NCI-H1694 (cell line): ENCODE results near the gene RPS14.

ENCODE experiments used
- DNase-seq: peaks from one replicate; lab custom pipeline; 2025; lab: John Stamatoyannopoulos, UW

The RPS14 gene

DNA sequence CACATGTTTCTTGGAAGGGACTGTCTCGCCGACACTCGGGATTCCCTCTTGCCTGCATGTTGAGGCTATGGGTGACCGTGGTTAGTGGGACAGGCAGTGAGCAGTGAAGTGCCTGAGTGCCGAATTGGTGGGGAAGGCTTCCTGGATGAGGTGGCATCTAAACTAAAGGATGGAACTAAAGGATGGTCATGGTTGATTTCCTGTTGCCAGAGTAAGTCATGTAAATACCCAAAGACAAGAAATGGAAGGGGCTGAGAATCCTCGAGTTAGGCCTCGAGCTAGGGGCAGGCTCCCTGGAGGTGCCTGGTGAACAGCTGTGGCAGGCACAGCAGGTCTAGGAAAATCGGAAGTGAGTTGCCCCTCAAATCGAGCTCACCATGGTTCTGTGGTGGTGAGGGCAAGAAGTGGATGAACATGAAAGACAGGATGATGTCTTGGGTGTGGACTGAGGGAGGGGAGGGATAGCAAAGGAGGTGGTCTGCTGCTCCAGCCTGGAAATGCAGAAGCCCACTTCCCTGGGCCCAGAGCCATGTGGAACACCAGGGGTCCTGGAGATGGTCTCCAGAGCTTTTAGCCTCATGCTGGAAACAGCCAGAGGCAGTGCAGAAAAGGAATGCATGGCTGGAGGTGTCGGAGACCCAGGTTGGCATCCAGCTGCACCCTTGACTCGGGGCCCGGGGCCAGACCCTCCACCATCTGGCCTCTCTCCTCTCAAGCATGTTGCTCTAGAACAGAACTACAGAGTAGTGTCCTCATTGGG is 49.0 kb downstream of the RPS14 start:
- no peak for DNase-seq

DNA sequence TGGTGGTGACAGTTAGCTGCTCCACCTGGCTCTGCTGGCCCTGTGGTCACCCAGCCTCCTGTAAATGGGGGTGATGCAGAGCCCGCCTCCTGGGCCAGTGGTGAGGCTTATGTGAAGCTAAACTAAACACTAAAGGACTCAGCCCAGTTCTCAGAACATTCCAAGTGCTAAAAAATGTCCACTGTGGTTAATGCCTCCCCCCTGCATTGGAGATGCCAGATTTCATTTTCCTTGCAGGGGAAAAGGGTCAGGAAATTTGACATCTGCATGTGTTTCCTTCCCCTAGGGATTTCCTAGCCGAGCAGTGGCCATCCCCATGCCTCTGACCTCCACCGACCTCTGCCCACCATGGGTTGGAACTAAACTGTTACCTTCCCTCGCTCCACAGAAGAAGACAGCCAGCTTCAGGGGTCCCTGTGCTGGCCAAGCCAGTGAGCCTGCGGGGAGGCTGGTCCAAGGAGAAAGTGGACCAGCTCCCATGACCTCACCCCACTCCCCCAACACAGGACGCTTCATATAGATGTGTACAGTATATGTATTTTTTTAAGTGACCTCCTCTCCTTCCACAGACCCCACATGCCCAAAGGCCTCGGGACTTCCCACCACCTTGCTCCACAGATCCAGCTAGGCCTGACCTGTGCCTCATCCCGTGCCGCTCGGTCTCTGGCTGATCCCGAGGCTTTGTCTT is 49.9 kb downstream of the RPS14 start:
- DNase-seq: no peak

DNA sequence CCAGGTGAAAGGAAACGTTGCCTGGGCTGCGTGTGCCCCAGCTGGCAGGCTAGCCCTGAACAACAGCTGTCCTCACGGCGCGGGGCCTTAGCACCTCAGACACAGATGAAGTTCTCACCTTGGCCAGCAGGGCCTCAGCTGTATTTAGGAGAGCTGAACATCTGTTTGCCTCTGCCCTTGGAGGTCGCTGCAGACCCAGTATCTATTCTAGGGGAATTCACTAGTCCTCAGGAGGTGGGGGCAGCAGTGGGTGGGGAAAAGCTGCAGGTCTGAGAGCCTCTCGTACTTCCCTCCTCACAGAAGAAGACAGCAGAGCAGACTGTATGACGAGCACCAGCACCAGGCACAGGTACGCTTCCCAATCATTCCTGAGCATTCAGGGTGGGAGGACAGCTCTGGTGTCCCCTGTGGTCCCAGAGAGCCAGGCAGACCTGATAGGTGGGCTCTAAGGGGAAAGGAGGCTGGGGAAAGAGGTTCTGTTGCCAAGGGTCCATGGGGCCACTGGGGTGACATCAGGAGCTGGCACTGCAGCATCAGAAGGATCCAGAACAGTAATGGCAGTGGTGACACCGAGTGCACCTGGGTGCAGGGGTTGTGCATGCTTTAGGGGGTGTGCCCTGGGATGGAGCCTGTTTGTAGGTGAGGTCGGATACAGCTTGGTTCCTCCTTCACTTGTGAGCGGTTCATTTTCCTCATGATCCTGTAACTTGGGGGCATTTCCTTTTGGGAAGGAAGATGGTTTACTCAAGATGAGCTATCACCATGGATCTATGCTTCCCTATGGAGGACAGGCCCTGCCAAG is 50.6 kb downstream of the RPS14 start:
- no peak for DNase-seq

DNA sequence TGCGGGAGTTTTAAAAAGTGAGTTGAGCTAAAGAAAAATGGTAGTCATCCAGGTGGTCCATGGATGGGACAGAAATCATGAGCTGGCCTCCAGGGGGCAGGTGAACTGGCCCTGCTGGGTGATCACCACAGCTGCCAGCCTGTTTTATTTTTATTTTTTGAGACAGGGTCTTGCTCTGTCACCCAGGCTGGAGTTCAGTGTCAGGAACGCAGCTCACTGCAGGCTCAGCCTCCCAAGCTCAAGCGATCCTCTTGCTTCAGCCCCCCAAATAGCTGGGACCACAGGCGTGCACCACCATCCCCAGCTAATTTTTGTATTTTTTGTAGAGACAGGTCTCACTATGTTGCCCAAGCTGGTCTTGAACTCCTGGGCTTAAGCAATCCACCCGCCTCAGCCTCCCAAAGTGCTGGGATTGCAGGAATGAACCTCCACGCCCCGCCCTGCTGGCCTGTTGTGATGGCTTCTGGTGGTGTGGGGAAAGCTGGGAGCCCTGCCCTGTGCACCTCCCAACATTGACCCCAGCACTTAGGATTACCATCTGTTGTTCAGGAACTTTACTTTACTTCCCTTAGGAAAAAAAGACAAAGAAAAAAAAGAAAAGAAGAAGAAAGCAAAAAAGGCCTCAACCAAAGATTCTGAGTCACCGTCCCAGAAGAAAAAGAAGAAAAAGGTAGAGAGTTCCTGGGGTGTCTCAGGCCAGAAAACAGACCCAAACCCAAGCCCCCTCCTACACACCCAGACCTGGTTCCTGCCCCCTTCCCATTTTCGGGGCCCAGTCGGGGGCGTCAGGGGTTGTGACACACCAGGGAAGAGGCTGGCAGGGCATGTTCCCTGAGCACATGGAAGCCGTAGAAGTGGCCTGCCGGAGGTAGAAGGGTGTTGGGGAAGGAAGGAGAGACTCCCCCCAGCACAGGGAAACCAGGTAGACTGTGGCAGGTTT is 51.5 kb downstream of the RPS14 start:
- no peak for DNase-seq

DNA sequence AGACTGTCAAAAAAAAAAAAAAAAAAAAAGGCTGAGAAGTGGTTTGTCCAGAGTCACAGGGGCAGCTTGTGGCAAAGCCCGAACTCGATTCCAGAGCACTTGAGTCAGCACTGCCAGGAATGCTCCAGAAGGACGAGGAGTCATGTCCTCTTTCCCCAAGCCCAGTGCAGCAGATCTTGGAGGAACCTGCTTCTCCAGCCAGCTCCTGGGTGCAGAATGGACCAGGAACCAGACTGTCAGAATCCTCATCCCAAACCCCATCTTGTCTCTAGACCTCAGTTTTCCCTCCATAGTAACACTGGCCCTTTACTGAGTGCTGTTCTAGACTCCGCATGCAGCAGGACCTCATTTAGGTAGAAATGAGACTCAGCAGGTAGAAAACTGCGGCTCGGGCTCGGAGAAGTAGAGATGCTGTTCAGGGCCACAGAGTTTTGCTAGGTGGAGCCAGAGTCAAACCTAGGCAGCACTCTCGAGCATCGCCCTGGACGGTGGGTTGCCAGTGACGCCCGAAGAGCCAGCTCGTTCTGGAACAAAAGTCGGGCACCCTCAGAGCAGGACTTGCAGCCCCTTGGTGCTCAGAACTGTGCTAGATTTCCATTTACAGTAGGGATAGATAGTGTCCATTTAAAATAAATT is 52.3 kb downstream of the RPS14 start:
- DNase-seq: no peak

DNA sequence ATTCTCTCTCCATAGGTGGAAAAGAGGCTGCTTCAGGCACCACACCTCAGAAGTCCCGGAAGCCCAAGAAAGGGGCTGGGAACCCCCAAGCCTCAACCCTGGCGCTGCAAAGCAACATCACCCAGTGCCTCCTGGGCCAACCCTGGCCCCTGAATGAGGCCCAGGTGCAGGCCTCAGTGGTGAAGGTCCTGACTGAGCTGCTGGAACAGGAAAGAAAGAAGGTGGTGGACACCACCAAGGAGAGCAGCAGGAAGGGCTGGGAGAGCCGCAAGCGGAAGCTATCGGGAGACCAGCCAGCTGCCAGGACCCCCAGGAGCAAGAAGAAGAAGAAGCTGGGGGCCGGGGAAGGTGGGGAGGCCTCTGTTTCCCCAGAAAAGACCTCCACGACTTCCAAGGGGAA is 53.3 kb downstream of the RPS14 start:
- no peak for DNase-seq

DNA sequence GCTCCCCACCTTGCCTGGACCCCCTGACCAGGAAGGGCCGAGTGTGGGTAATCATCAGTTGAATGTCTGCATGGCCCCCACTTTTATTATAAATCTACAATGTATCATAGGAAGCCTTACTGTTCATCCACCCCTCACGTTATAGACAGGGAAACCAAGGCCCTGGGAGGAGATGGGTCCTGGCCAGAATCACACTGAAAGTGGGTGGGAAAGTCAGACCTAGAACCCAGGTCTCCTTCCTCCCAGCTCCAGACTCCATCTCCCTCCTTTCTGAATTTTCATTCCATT is 53.9 kb downstream of the RPS14 start:
- DNase-seq: no peak

DNA sequence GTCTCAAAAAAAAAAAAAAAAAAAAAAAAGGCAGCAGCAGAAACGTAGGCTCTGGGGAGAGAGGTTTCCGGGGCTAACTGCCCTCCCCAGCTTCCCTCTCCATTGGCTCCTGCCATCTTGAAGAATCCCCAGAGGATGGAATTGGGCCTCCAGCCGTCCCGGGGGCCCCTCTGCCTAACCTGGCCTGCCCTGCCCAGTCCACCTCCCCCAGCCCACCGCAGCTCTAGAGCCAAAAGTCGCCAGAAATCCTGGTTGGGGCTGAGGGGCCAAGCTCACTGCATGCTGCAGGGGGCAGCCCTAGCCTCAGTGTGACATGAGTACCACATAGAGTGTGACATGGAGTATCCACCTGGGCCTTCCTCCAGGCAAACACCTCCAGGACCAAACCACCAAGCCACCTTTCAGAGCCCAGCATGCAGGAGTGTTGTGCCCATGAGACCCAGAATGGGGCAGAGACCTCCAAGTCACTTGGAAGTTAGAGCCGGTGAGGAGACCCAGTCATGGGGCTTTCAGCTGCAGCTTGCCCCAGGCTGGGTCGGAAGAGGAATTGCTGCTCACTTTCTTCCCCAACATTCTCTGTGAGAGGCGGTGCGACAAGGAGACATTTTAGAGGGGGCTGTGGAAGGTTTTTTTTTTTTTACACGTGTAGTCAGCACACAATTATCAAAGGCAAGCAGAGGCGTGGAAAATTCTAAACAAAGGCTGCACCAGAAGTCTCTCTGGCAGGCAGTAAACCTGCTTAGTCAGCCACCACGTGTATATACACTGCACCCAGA is 54.4 kb downstream of the RPS14 start:
- no peak for DNase-seq

DNA sequence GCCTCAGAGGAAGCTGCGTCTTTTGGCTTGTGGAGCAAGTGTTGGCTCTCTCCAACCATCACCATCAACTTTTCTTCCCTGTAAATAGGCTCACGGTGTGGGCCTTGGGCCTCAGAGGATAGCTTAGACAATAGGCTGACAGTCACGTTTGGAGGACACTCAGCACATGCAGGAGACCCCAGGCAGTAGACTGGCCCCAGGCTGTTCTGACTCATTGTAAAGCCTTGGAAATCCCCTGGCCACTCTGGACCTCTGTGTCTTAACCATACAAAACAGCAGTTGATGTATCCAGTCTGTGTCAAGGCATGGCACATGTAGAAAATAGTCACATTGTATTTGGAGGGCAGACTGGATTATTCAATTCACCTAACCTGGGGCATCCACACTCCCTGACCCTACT is 55.4 kb downstream of the RPS14 start:
- no peak for DNase-seq

DNA sequence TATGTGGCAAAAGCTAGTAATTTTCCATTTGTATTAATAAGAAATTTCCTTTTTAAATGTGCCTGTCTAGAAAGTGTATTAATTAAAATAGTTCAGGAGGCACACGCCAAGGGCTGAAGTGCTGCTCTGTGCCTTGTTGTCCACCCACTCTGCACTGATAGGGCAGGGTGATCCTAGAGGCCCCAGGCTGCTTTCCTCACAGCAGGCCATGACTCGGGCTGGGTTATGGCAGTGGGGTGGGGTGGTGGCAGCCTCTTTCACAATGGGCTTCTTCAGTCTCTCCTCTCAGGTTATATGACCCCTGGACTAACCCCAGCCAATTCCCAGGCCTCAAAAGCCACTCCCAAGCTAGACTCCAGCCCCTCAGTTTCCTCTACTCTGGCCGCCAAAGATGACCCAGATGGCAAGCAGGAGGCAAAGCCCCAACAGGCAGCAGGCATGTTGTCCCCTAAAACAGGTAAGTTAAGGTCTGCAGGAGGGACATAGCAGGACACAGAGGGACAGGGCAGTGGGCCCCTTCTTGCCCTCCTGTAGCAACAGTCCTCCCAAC is 56.4 kb downstream of the RPS14 start:
- DNase-seq: no peak

DNA sequence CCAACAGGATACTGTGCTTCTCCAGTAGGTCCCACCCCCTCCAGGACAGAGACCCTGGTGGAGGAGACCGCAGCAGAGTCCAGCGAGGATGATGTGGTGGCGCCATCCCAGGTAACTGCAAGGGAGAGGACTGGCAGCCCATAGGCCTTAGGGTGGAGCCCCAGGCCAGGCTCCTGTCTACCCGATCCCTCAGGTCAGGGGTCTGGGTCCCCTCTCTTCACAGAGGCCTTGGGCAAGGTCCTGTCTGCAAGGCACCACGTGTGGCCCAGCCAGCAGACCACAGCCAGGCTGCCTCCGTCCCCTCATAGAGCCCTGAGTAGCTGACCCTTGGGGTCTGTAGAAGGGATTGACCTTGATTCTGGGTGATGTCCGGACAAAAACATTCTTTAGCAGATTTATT is 56.9 kb downstream of the RPS14 start:
- DNase-seq: no peak
